ENCODE results near the gene ABHD16B. TPM values are rescaled to one million over a fixed set of nuclear protein-coding genes. Genes with fewer than 3 reads are reported as not detected.

The ABHD16B gene
- total and polyA plus RNA-seq, 9 donors: not detected

- H3K36me3 ChIP-seq (ENCODE audit: control insufficient read depth, insufficient read depth, low read length): peaks cover 90% of the 10 kb centered on the region
- DNase-seq: no peak
These were observed 24.7 kb downstream of the ABHD16B start for GRCh38 chr20:63886054-63886419.

GRCh38 chr20:63886921-63887320 is 25.6 kb downstream of the ABHD16B start:
- no peaks in the 10 kb centered on the region for H3K27me3 ChIP-seq (ENCODE audit: control insufficient read depth, insufficient read depth, low read length)
- no peak for DNase-seq
- no peaks in the 10 kb centered on the region for H3K9me3 ChIP-seq (replicated peaks; ENCODE audit: control insufficient read depth, low read depth, low read length)
- H3K4me1 ChIP-seq (ENCODE audit: control insufficient read depth, insufficient read depth, low read length): peaks cover 24% of the 10 kb centered on the region
- no peak overlapping the region for H3K27ac ChIP-seq (ENCODE audit: low read length)
- peaks cover 92% of the 10 kb centered on the region for H3K36me3 ChIP-seq (ENCODE audit: control insufficient read depth, insufficient read depth, low read length)
- 92% methylated on average over 11 of the region's 11 CpGs for WGBS (ENCODE audit: insufficient coverage)
- no peak overlapping the region for H3K4me3 ChIP-seq (ENCODE audit: low read length)

More at GRCh38 chr20:63886054-63886419, 24.7 kb downstream of the ABHD16B start:
- Histone ChIP-seq H3K4me3 (ENCODE audit: low read length) (no peak overlapping the region), H3K4me1 (ENCODE audit: control insufficient read depth, insufficient read depth, low read length) (peaks cover 24% of the 10 kb centered on the region), H3K9me3 (replicated peaks; ENCODE audit: control insufficient read depth, low read depth, low read length) (no peaks in the 10 kb centered on the region), H3K27ac (ENCODE audit: low read length) (no peak overlapping the region), H3K27me3 (ENCODE audit: control insufficient read depth, insufficient read depth, low read length) (no peaks in the 10 kb centered on the region)
- WGBS (ENCODE audit: insufficient coverage): 91% methylated on average over 11 of the region's 14 CpGs

- Histone ChIP-seq H3K9me3 (replicated peaks; ENCODE audit: control insufficient read depth, low read depth, low read length) (no peaks in the 10 kb centered on the region), H3K4me3 (ENCODE audit: low read length) (no peak overlapping the region), H3K27ac (ENCODE audit: low read length) (no peak overlapping the region), H3K36me3 (ENCODE audit: control insufficient read depth, insufficient read depth, low read length) (peaks cover 68% of the 10 kb centered on the region), H3K4me1 (ENCODE audit: control insufficient read depth, insufficient read depth, low read length) (peaks cover 19% of the 10 kb centered on the region), H3K27me3 (ENCODE audit: control insufficient read depth, insufficient read depth, low read length) (no peaks in the 10 kb centered on the region)
- DNase-seq: no peak
- WGBS (ENCODE audit: insufficient coverage): 89% methylated on average over 20 of the region's 25 CpGs
These were observed 28.2 kb downstream of the ABHD16B start for GRCh38 chr20:63889241-63890200.

GRCh38 chr20:63890201-63890576 is 28.9 kb downstream of the ABHD16B start:
- no peak for DNase-seq
- Histone ChIP-seq H3K9me3 (replicated peaks; ENCODE audit: control insufficient read depth, low read depth, low read length) (no peaks in the 10 kb centered on the region), H3K27ac (ENCODE audit: low read length) (no peak overlapping the region), H3K4me1 (ENCODE audit: control insufficient read depth, insufficient read depth, low read length) (peaks cover 14% of the 10 kb centered on the region), H3K4me3 (ENCODE audit: low read length) (no peak overlapping the region), H3K36me3 (ENCODE audit: control insufficient read depth, insufficient read depth, low read length) (peaks cover 62% of the 10 kb centered on the region), H3K27me3 (ENCODE audit: control insufficient read depth, insufficient read depth, low read length) (no peaks in the 10 kb centered on the region)
- WGBS (ENCODE audit: insufficient coverage): 83% methylated on average over 3 of the region's 7 CpGs

GRCh38 chr20:63890616-63891015 is 29.3 kb downstream of the ABHD16B start:
- peaks cover 57% of the 10 kb centered on the region for H3K36me3 ChIP-seq (ENCODE audit: control insufficient read depth, insufficient read depth, low read length)
- WGBS (ENCODE audit: insufficient coverage): 86% methylated on average over 4 of the region's 7 CpGs

GRCh38 chr20:63891061-63892002 is 30.0 kb downstream of the ABHD16B start:
- peaks cover 10% of the 10 kb centered on the region for H3K4me1 ChIP-seq (ENCODE audit: control insufficient read depth, insufficient read depth, low read length)
- no peak for DNase-seq
- H3K27me3 ChIP-seq (ENCODE audit: control insufficient read depth, insufficient read depth, low read length): no peaks in the 10 kb centered on the region
- H3K27ac ChIP-seq (ENCODE audit: low read length): no peak overlapping the region
- no peak overlapping the region for H3K4me3 ChIP-seq (ENCODE audit: low read length)
- H3K9me3 ChIP-seq (replicated peaks; ENCODE audit: control insufficient read depth, low read depth, low read length): no peaks in the 10 kb centered on the region
- 86% methylated on average over 22 of the region's 29 CpGs for WGBS (ENCODE audit: insufficient coverage)
- peaks cover 51% of the 10 kb centered on the region for H3K36me3 ChIP-seq (ENCODE audit: control insufficient read depth, insufficient read depth, low read length)

More at GRCh38 chr20:63890616-63891015, 29.3 kb downstream of the ABHD16B start:
- Histone ChIP-seq H3K9me3 (replicated peaks; ENCODE audit: control insufficient read depth, low read depth, low read length) (no peaks in the 10 kb centered on the region), H3K27me3 (ENCODE audit: control insufficient read depth, insufficient read depth, low read length) (no peaks in the 10 kb centered on the region), H3K27ac (ENCODE audit: low read length) (no peak overlapping the region), H3K4me3 (ENCODE audit: low read length) (no peak overlapping the region), H3K4me1 (ENCODE audit: control insufficient read depth, insufficient read depth, low read length) (peaks cover 10% of the 10 kb centered on the region)
- DNase-seq: no peak

- no peak for DNase-seq
- Histone ChIP-seq H3K4me3 (ENCODE audit: low read length) (no peak overlapping the region), H3K36me3 (ENCODE audit: control insufficient read depth, insufficient read depth, low read length) (peaks cover 43% of the 10 kb centered on the region), H3K9me3 (replicated peaks; ENCODE audit: control insufficient read depth, low read depth, low read length) (no peaks in the 10 kb centered on the region), H3K27me3 (ENCODE audit: control insufficient read depth, insufficient read depth, low read length) (no peaks in the 10 kb centered on the region), H3K27ac (ENCODE audit: low read length) (no peak overlapping the region), H3K4me1 (ENCODE audit: control insufficient read depth, insufficient read depth, low read length) (peaks cover 17% of the 10 kb centered on the region)
- 83% methylated on average over 4 of the region's 7 CpGs for WGBS (ENCODE audit: insufficient coverage)
These were observed 31.1 kb downstream of the ABHD16B start for GRCh38 chr20:63892402-63892801.

- H3K9me3 ChIP-seq (replicated peaks; ENCODE audit: control insufficient read depth, low read depth, low read length): no peaks in the 10 kb centered on the region
- no peaks in the 10 kb centered on the region for H3K27me3 ChIP-seq (ENCODE audit: control insufficient read depth, insufficient read depth, low read length)
- H3K36me3 ChIP-seq (ENCODE audit: control insufficient read depth, insufficient read depth, low read length): peaks cover 34% of the 10 kb centered on the region
- peaks cover 22% of the 10 kb centered on the region for H3K4me1 ChIP-seq (ENCODE audit: control insufficient read depth, insufficient read depth, low read length)
- peak; percentile 18 for DNase-seq
- peak overlapping the region; percentile 57 for H3K4me3 ChIP-seq (ENCODE audit: low read length)
- H3K27ac ChIP-seq (ENCODE audit: low read length): peak overlapping the region; percentile 76
- WGBS (ENCODE audit: insufficient coverage): 24% methylated on average over 6 of the region's 6 CpGs
These were observed 32.7 kb downstream of the ABHD16B start for GRCh38 chr20:63893999-63894357.

GRCh38 chr20:63894358-63895201 is 33.3 kb downstream of the ABHD16B start, which contains the start of gene DNAJC5:
TSS of gene DNAJC5 (plus strand) at chr20:63895126. CDS start at chr20:63928346, 33,220 bp downstream.
- Histone ChIP-seq H3K27ac (ENCODE audit: low read length) (peak within 1 kb of the TSS; percentile 84), H3K4me1 (ENCODE audit: control insufficient read depth, insufficient read depth, low read length) (peaks cover 22% of the 10 kb centered on the region), H3K36me3 (ENCODE audit: control insufficient read depth, insufficient read depth, low read length) (peaks cover 28% of the 10 kb centered on the region), H3K9me3 (replicated peaks; ENCODE audit: control insufficient read depth, low read depth, low read length) (no peaks in the 10 kb centered on the region), H3K4me3 (ENCODE audit: low read length) (peak within 1 kb of the TSS; percentile 57), H3K27me3 (ENCODE audit: control insufficient read depth, insufficient read depth, low read length) (no peaks in the 10 kb centered on the region)
- under 1% methylated on average over 77 of the region's 82 CpGs for WGBS (ENCODE audit: insufficient coverage)
- DNase-seq: peak; percentile 97
